Activated naive CD4-positive, alpha-beta T cell treated with Interleukin-2 at 50 U/mL for 16 hours (primary cell): Measurements from ENCODE around the gene NTN1.

Experiments used
- DNase-seq: peaks from one replicate; pipeline ENCODE4 v3.0.0-alpha.2; 2020

Gene NTN1

GRCh38 chr17:9006175-9006767, 15.0 kb upstream of the NTN1 start:
- DNase-seq, result no peak

- no peak for DNase-seq
These were observed 14.1 kb upstream of the NTN1 start for GRCh38 chr17:9007052-9007714.

- no peak for DNase-seq
These were observed 12.2 kb upstream of the NTN1 start for GRCh38 chr17:9009096-9009495.

GRCh38 chr17:9009737-9010136, 11.6 kb upstream of the NTN1 start:
- DNase-seq, result no peak

- no peak for DNase-seq
These were observed 10.3 kb upstream of the NTN1 start for GRCh38 chr17:9011001-9011400.

GRCh38 chr17:9016941-9017552, 4.3 kb upstream of the NTN1 start:
- DNase-seq, result no peak

- DNase-seq, result no peak
These were observed 2.6 kb upstream of the NTN1 start for GRCh38 chr17:9018726-9019125.

- DNase-seq, result no peak
These were observed 1.1 kb upstream of the NTN1 start for GRCh38 chr17:9020096-9020823.

GRCh38 chr17:9020824-9021157, 519 bp upstream of the NTN1 start:
- no peak for DNase-seq

GRCh38 chr17:9021992-9022572, 772 bp downstream of the NTN1 start:
- peak; percentile 4 for DNase-seq

GRCh38 chr17:9022573-9023391, 1.5 kb downstream of the NTN1 start:
- DNase-seq, result peak; percentile 13

- DNase-seq, result no peak
These were observed 2.3 kb downstream of the NTN1 start for GRCh38 chr17:9023392-9024218.

GRCh38 chr17:9024497-9024896, 3.2 kb downstream of the NTN1 start:
- no peak for DNase-seq

GRCh38 chr17:9026741-9027140, 5.4 kb downstream of the NTN1 start:
- DNase-seq, result no peak

GRCh38 chr17:9028202-9028987, 7.1 kb downstream of the NTN1 start:
- no peak for DNase-seq

GRCh38 chr17:9028988-9029570, 7.8 kb downstream of the NTN1 start:
- DNase-seq, result no peak

GRCh38 chr17:9032151-9032550, 10.8 kb downstream of the NTN1 start:
- DNase-seq, result no peak

- DNase-seq, result no peak
These were observed 11.3 kb downstream of the NTN1 start for GRCh38 chr17:9032583-9032982.

GRCh38 chr17:9035249-9035648, 13.9 kb downstream of the NTN1 start:
- DNase-seq, result no peak

GRCh38 chr17:9036336-9036735, 15.0 kb downstream of the NTN1 start:
- no peak for DNase-seq

GRCh38 chr17:9037736-9038135, 16.4 kb downstream of the NTN1 start:
- no peak for DNase-seq
